Putamen (tissue), 1 donor: ENCODE data around the gene USP13.
"Not testable (repeated sequence)": the region's sequence is repeated elsewhere in the genome, so short reads cannot be mapped to it uniquely, and the experiment has no call there.

Experiments
- DNase-seq: peaks from one replicate; pipeline ENCODE4 v3.0.0-alpha.2; 2016; ENCODE audit warnings: low spot score

The USP13 gene, protein sequence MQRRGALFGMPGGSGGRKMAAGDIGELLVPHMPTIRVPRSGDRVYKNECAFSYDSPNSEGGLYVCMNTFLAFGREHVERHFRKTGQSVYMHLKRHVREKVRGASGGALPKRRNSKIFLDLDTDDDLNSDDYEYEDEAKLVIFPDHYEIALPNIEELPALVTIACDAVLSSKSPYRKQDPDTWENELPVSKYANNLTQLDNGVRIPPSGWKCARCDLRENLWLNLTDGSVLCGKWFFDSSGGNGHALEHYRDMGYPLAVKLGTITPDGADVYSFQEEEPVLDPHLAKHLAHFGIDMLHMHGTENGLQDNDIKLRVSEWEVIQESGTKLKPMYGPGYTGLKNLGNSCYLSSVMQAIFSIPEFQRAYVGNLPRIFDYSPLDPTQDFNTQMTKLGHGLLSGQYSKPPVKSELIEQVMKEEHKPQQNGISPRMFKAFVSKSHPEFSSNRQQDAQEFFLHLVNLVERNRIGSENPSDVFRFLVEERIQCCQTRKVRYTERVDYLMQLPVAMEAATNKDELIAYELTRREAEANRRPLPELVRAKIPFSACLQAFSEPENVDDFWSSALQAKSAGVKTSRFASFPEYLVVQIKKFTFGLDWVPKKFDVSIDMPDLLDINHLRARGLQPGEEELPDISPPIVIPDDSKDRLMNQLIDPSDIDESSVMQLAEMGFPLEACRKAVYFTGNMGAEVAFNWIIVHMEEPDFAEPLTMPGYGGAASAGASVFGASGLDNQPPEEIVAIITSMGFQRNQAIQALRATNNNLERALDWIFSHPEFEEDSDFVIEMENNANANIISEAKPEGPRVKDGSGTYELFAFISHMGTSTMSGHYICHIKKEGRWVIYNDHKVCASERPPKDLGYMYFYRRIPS

DNA sequence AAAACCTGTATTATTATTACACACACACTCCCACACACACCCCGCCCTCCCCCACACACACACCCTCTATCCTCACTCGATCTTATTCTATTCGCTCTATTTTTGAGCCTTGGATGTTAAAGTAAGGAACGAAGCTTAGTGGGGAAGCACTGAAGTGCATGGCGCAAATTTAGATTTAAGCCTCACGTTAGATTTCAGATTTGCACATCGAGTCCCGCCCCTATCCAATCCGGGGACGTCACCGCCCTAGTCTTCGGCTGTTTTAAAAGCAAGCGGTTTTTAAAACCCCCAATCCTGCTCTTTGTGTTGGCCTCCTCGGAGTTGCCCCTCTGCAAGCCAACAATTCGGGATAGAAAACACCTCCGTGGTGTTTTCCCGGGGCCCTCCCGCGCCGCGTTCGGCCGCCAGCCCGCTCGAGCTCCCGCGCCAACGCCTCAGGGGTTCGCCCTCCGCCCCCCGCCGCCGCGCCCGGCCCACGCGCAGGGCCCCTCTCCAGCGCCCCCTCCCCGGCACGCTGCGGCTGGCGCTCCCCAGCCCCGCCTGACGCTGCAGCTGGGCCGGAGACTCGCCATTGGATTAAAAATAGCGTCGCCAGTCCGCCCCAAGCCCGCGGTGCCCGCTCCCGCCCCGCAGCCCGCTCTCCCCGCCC, at the start of gene USP13:
Gene USP13, plus strand, starts transcription at position 594 of the 649 bp plus-strand sequence. CDS start 186 bp downstream, outside the sequence.
- peak; percentile 85 for DNase-seq

DNA sequence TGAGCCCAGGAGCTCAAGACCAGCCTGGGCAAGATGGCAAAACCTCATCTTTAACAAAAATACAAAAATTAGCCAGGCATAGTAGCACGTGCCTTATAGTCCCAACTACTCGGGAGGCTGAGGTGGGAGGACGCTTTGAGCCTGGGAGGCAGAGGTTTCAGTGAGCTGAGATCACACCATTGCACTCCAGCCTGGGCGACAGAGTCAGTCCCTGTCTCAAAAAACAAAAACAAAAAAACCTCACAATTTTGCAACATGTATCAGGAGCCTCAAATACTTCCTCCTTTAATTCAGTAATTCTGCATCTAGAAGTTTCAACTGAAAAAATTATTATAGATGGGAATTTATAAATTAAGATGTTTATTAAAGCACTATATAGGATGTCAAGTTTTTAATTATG, 49.5 kb upstream of the USP13 start:
- no peak for DNase-seq

DNA sequence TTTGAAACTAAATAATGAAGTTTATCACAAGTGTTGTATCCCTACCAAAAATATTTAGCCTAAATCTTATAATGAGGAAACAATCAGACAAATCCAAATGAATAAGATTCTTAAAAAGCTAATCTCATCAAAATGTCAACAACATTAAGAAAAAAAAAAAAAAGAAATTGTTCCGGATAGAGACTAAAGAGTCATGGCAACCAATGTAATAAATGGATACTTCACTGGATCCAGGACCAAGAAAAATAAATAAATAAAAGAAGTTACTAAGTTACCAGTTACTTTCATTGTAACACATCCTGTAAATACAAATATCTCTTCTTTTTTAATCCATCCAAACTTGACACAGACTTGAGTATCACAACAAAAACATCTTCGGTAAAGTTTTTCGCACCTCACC, 49.0 kb upstream of the USP13 start:
- DNase-seq = no peak

DNA sequence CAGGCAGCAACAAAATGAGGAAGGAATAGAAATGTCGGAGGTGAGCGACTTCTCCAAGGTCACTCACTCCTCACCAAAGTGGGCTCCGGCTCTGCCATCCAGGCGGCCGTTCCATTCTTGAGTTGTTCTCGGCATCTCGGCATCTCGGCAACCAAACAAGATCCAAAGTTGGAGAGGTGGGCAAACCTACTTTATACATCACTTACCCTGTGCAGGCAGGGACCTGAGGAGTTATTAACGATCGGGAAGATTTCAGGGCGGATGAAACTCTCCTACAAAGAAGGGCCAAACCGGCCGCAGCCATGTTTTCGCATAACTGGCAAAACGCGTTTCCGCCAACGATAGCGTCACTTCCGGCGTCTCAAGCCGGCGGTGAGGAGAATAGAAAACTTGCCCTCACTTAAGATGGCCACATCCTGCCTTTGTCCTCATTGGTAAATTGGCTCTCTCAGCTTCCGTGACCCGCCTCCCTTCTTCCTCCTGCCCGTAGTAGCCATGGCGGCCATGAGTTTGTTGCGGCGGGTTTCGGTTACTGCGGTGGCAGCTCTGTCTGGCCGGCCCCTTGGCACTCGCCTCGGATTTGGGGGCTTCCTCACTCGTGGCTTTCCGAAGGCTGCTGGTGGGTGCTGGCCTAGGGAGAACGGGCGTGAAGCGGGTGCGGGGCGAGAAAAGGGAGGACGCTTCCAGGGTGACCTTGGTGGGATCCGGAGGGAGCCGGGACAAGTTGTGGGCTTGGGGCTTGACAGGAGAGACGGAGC, 48.3 kb upstream of the USP13 start, which contains the start of the genes MRPL47 and NDUFB5:
Gene MRPL47, minus strand, starts transcription at position 318 of the 758 bp plus-strand sequence. Its CDS starts 14 bp downstream, at position 304.
Gene NDUFB5, plus strand, starts transcription at position 474 of the 758 bp plus-strand sequence. Its CDS starts 22 bp downstream, at position 496.
- DNase-seq = peak; percentile 98

DNA sequence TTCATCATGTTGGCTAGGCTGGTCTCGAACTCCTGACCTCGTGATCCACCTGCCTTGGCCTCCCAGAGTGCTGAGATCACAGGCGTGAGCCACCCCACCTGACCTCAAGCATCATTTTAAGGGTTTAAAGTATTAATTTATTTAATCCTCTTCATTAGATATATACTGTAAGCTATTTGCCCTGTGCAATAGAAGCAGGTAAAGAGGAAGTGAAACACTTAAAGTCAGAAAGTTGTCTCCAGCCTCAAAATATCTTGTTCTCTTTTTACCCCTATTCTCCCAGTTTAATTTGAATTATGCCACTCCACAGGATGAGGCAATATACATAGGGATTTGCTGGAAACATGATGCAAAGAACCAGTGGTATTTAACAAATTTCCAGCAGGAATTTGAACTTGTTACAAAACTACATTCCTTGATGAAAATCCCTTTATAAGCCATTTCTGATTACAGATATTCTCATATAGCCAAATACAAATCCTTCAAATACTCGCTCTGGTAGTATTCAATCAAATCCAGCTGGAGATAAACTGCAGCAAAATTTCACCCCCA, 46.2 kb upstream of the USP13 start:
- DNase-seq = no peak

DNA sequence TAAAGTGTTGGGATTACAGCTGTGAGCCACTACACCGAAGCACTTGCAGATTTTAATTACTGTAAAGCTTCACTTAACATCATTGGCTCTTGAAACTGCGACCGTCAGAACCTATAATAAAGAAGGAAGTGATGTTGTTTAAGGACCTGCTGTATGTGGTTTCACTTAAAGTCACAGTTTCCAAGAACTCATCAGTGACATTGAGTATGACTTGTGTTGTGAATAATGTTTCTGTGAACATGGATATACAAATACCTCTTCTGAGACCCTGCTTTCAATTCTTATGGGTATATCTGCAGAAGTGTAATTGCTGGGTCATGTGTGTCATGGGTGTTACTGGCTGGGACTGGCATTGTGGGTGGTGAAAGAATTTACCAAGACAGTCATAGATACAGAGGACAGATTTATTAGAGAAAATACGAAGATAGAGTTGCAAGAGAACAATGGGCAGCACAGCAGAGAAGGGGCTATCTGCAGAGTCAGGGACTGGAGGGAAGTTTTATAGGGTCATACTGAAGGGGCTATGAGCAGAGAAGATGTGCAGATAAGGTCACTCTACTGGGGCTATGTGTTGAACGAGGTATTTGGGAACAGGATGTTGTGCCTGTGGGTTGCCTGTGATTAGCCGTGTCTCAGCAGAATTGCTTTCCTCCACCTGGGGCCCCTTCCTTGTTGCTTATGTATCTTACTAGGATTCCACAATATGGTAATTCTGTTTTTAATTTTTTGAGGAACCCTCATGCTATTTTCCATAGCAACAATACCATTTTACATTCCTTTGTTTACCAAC, 43.7 kb upstream of the USP13 start:
- DNase-seq = no peak

DNA sequence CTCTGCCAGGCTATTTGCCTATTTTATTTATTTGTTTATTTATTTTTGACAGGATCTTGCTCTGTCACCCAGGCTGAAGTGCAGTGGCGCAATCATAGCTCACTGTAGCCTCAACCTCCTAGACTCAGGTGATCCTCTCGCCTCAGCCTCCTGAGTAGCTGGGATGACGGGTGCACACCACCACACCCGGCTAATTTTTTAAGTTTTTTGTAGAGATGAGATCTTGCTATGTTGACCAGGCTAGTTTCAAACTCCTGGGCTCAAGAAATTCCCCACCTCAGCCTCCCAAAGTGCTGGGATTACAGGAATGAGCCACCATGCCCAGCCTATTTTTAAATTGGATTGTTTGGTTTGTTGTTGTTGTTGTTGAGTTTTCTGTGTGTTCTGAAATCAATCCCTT, 42.8 kb upstream of the USP13 start:
- DNase-seq = no peak

DNA sequence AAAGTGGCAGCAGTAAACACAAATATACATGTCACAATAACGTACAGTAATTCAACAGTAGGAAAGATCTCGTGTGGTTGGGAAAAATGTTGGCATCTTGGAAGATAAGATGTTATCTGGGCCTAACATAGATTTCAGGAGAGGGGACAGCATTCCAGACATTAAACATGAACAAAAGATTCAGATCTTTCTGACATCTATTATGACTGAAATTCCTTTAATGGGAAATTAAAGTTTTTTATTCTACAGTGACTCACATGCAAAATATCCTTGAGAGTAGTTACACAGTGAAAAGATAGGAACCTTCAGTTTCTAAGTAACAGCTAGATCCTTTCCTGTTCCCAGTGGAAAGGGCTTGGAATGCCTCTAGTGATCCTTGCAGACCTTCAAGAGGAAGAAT, 39.0 kb upstream of the USP13 start:
- DNase-seq = no peak

DNA sequence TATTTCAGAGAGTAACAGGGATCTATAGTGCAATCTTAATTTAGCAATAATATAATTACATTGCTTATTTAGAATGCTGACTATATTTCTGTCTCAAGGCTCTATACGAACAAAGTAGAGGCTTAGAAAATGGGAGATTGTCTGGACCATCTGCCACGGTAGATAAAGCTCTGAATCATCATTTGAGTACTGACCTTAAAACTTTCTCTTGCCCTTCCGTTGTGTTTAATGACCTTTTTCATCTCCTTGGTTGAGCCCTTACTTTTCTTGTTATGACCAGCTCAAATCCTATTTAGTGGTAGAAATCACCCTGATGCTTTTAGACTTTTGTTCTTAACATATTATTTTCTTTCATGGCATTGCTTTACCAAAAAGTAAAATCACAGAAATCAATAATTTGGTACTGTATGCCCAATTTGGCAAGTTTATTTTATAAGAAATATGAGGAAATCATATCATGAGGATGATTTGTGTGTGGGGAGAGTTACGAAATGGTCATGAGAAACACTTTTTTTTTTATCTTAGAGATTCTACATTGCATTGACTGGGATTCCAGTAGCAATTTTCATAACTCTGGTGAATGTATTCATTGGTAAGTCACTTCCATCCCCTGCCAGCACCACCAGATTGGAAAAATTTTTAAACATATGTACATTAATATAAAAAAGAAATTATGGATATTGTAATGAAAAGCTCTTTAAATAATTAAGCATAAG, 37.2 kb upstream of the USP13 start:
- DNase-seq = no peak

DNA sequence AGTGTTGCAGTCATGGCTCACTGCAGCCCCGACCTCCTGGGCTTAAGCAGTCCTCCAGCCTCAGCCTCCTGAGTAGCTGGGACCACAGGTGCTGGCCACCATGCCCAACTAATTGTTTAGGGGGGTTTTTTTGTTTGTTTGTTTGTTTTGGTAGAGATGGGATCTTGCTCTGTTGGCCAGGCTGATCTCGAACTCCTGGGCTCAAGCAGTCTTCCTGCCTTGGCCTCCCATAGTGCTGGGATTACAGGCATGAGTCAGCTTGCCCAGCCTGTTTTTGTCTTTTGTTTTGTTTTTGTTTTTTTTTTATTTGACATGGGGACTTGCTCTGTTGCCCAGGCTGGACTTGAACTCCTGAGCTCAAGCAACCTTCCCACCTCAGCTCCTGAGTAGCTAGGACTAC, 30.8 kb upstream of the USP13 start:
- DNase-seq = no peak

DNA sequence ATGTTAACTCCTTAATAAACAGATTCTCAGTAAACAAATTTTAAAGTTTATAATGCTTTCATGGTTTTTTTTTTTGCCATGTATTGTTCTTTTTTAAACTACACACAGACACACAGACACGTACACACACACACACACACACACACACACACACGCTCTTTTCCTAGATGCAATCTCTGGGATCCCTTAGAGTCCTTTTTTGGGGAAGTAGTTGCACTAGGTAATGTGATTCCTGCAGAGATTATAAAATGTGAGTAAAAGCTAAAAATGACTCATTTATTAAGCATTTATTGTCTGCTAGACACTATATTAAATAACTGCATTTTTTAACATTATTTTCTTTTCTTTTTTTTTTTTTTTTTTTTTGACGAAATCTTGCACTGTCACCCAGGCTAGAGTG, 28.4 kb upstream of the USP13 start:
- no peak for DNase-seq

DNA sequence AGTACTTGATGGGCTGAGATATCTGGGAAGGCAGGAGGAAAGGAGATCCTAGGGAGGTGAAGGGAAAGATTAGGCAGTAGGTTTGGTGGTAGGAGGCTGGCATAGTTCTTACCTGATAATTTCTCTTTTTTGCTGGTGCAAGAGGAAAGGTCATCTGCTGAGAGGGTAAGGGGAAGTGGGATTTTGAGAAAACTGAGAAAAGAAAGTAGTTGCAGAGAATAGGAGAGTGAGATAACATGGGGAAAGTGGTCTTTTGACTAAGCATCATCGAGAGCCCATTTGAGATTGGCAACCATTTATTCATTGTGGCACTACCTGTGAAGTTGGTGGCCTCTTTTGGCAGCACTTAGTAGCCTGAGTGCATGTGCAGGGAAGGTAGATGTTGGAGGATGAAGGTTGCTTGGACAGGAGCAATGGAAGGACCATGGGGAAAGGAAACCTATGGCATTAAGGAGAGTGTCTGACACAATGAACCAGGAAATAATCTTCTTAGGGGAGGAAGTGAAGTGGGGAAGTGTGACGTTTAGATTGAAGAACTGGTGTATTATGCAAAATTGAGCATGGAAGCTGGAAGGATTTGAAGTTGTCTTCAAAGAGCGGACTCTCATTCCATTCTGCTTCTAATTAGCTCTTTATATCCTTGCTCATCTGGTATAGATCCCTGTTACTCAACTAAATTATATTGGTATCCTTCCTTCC, 21.9 kb upstream of the USP13 start:
- no peak for DNase-seq

DNA sequence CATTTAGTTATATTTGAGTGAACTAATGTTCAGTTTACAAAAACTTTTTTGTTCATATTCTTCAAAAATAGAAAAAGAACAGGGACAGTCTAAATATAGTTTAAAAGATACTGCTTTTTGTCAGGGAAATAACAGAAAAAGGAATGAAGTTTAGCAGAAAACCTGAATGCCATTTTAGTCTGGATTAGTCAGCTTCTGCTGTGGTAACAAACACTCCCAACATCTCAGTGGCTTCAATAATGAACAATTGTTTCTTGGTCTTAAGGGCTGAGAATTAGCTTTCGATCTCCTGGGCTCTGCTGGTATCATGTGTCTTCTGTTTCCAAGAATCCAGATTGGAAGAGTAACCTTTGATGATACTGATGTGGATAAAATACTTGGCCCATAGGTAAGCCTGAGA, 12.4 kb upstream of the USP13 start:
- DNase-seq = no peak

DNA sequence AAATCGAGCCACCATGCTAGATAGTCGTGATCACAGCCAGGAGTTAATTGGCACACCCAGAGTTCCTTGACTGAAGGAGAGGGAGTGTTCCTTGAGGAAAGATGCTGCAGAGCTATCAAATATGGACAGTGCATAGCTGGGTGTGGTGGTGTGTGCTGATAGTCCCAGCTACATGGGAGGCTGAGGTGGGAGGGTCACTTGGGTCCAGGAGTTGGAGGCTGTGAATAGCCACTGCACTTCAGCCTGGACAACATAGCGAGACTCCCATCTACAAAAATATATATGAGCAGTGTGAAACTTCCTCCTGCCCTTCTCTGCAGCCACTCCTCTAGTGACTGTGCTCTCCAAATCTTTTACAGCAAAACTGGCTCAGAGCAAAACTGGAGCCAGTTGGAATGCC, 10.0 kb upstream of the USP13 start:
- DNase-seq = no peak

DNA sequence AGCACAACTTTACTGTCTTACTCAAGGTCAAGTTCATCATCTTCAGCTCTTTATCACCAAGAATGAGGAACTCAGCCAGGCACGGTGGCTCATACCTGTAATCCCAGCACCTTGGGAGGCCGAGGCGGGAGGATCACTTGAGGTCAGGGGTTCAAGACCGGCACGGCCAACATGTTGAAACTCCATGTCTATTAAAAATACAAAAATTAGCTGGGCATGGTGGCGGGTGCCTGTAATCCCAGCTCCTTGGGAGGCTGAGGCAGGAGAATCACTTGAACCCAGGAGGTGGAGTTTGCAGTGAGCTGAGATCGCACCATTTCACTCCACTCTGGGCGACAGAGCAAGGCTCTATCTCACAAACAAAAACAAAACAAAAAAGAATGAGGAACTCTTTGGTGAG, 9.0 kb upstream of the USP13 start:
- DNase-seq = not testable (repeated sequence)

DNA sequence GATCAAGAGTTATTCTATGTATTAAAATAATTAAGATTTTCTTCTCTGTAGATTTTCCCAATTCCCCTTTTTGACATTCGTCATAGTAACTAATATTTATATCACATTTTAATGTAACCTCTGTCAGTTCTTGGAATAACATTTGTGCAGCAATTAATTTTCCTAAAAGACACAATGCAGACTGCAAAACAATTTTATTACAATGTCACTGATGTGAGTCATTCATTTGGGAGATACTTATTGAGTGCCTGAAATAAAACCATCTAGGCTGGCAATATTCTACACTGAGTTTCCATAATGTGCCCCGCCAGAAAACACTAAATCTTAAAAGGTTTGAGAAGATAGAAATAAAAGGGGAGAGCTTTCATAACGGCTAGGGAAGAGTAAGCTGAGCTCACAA, 6.7 kb upstream of the USP13 start:
- DNase-seq = no peak

DNA sequence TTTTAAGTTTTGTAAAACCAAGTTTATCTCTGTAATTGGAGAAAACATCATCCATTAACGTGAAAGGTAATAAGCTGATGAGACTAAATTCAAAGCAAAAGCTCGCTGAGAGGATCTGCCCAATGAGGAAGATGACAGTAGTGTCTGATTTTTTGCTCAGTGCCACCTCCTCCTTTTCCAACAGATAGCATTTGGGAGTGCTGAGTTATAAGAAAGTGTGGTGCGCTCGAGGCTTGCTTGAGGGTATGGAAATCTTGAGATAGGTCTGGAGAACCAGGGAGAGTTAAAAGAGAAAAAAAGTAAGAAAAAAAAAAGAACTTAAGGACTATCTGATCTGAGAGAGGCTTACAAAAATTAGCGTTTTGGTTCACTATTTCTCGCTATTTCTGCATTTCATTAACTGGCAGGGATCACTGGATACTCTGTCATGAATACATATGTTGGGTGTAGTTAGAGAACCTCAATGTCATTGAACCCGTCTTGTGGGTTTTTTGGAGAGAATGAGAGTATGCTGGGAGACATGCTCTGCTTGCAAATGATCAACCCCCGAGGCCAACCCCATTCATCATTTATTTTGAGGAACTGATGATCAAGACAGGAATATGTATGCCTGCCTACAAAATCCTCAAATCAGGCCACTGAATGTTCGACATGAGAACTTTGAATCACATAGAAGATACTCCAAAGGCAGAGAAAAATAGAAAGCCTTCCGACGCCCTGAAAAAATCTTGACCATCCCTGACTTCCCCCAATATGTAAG, 973 bp upstream of the USP13 start:
- no peak for DNase-seq

DNA sequence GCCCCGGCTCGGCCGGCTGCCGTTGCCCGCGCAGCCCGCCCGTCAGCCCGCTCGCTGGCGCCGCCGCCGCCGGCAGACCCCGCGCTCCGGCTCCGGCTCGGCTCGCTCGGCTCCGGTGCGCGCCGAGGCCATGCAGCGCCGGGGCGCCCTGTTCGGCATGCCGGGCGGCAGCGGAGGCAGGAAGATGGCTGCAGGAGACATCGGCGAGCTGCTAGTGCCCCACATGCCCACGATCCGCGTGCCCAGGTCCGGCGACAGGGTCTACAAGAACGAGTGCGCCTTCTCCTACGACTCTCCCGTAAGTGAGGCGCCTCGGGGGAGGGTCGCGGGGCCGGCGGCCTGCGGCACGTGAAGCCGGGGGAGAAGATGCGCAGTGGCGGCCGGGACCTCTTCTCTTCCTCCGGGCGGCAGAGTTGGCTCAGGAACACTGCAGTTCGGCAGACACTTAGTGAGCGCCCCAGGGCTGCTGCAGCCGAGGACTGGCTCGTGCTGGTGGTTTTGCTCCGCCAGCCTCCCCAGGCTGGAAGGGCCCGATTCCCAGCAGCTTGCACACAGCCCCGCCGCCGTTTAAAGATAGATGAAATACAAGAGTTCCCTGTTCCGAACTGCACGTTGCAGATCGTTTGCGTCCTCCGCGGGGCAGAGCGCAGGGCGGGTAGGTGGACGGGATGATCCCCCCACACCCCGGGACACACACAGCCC, 407 bp downstream of the USP13 start:
- DNase-seq = peak; percentile 82
